HL-60 (cell line): Measurements from ENCODE around the gene SMYD5.

Experiments used
- DNase-seq, 2 experiments: peaks; one replicate each; pipeline ENCODE4 v3.0.0-alpha.2; 2010 to 2020; ENCODE audit warnings: low read depth in 1 of 2, low spot score in 1 of 2
- H3K27ac ChIP-seq: fragments of 250-450 bp; sonication (Bioruptor Pico); replicated peaks from 2 replicates; pipeline ENCODE4 v1.5.1; 2020; ENCODE audit warnings: mild to moderate bottlenecking, moderate library complexity
- H3K27me3 ChIP-seq: fragments of 250-450 bp; sonication (Bioruptor Pico); 2 replicates; pipeline ENCODE4 v1.5.1; 2021; ENCODE audit warnings: mild to moderate bottlenecking, moderate library complexity; ENCODE audit not compliant: insufficient read depth, poor library complexity, severe bottlenecking
- H3K4me3 ChIP-seq: replicated peaks from 2 replicates; pipeline ENCODE4 v1.5.1; 2011; ENCODE audit warnings: mild to moderate bottlenecking, control low read depth, low read length; ENCODE audit not compliant: insufficient read depth
- GABPA ChIP-seq: IDR thresholded peaks from 2 replicates; pipeline ENCODE4 v1.6.1; 2012; ENCODE audit warnings: low read depth
- POLR2AphosphoS5 ChIP-seq: IDR thresholded peaks from 2 replicates; pipeline ENCODE4 v1.6.1; 2012; ENCODE audit warnings: low read depth
- SPI1 ChIP-seq: IDR thresholded peaks from 2 replicates; pipeline ENCODE4 v1.6.1; 2012; ENCODE audit warnings: low read depth, mild to moderate bottlenecking, borderline replicate concordance
- TF ChIP-seq, protein P1 (sequence below): IDR thresholded peaks from one replicate; pipeline ENCODE4 v1.5.1; 2011; ENCODE audit warnings: low read length, control low read depth, inconsistent platforms; ENCODE audit not compliant: insufficient read depth
- TF ChIP-seq, protein P2 (sequence below): IDR thresholded peaks from 2 replicates; pipeline ENCODE4 v1.6.1; 2012; ENCODE audit warnings: low read depth; ENCODE audit not compliant: insufficient replicate concordance

The SMYD5 gene

DNA sequence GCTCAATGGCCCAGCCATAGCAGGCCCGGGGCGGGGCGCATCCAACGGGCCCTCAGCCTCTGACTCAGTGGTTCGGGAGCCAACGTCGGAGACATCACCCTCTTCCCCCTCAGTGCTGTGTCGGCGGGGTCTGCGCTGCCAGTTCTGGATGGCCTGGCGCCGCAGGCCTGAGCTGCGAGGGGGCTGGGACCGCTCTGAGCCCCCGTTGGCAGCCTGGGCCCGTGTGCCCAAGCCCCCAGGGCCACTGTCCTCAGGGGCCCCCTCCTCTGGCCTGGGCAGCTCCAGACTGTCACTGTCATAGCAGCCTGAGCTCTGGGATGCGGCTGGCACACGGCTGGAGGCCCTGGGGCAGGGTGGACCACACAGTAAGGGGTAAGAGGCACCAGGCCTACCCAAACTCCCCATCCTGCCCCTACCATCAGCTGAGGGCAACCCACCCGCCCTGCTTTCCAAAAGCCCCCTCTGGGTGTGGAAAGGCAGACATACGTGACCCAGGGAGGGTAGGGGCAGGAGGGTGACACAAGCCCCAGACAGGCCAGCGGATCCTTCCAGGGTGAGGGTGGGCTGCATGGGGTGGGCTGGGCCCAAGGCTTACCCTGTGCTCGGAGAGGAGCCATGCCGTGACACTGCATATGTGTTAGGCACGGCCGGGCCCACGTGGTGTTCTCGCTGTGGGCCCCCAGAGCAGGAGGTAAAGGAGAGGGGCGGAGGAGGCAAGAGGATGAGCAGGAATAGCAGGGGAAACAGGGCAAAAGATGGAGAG is 51.4 kb downstream of the SMYD5 start:
- TF ChIP-seq SPI1 (no peak), POLR2AphosphoS5 (no peak)
- TF ChIP-seq, protein P1, sequence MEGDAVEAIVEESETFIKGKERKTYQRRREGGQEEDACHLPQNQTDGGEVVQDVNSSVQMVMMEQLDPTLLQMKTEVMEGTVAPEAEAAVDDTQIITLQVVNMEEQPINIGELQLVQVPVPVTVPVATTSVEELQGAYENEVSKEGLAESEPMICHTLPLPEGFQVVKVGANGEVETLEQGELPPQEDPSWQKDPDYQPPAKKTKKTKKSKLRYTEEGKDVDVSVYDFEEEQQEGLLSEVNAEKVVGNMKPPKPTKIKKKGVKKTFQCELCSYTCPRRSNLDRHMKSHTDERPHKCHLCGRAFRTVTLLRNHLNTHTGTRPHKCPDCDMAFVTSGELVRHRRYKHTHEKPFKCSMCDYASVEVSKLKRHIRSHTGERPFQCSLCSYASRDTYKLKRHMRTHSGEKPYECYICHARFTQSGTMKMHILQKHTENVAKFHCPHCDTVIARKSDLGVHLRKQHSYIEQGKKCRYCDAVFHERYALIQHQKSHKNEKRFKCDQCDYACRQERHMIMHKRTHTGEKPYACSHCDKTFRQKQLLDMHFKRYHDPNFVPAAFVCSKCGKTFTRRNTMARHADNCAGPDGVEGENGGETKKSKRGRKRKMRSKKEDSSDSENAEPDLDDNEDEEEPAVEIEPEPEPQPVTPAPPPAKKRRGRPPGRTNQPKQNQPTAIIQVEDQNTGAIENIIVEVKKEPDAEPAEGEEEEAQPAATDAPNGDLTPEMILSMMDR = no peak
- TF ChIP-seq, protein P2, sequence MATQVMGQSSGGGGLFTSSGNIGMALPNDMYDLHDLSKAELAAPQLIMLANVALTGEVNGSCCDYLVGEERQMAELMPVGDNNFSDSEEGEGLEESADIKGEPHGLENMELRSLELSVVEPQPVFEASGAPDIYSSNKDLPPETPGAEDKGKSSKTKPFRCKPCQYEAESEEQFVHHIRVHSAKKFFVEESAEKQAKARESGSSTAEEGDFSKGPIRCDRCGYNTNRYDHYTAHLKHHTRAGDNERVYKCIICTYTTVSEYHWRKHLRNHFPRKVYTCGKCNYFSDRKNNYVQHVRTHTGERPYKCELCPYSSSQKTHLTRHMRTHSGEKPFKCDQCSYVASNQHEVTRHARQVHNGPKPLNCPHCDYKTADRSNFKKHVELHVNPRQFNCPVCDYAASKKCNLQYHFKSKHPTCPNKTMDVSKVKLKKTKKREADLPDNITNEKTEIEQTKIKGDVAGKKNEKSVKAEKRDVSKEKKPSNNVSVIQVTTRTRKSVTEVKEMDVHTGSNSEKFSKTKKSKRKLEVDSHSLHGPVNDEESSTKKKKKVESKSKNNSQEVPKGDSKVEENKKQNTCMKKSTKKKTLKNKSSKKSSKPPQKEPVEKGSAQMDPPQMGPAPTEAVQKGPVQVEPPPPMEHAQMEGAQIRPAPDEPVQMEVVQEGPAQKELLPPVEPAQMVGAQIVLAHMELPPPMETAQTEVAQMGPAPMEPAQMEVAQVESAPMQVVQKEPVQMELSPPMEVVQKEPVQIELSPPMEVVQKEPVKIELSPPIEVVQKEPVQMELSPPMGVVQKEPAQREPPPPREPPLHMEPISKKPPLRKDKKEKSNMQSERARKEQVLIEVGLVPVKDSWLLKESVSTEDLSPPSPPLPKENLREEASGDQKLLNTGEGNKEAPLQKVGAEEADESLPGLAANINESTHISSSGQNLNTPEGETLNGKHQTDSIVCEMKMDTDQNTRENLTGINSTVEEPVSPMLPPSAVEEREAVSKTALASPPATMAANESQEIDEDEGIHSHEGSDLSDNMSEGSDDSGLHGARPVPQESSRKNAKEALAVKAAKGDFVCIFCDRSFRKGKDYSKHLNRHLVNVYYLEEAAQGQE = no peak
- Histone ChIP-seq H3K27ac (no peak overlapping the region), H3K27me3 (no peaks in the 10 kb centered on the region), H3K4me3 (no peak overlapping the region)
- no peak for DNase-seq

DNA sequence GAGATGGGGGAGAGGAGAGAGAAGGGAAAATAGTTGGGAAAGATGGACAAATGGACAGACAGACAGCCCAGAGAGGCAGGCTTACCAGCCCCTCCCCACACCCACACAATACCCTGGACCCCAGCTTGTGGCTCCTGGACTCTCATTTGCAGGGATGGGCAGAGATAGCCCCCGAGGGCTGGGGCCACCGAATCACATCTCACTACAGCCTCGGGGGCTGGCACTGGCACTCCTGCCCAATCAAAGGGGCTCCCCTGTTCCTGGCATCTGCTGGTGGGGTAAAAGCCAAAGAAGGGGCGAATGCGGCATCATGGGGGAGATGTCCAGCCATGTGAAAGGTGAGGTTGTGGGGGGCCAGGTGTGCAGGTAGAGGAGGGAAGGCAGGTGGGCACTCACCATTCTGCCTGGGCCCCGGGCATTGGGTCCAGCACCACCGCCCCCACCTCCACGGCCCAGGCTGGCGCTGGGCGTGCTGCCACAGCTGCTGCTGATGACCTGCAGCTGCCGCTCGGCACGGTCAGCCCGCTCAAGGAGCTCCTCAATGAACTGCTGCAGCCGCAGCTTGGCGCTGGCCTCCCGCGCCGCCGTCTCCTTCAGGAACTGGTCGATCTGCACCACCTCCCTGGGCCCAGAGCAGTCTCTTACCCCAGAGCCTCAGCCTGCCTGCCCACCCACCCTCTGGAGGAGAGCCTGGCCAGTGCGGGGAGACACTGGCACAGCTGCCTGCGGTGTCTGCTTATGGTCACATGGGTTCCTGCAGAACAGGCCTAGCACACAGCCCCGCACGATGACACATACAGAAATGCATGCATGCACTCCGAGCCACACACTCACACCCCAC is 52.2 kb downstream of the SMYD5 start:
- no peak overlapping the region for H3K27ac ChIP-seq
- H3K27me3 ChIP-seq = no peaks in the 10 kb centered on the region
- no peak for DNase-seq
- H3K4me3 ChIP-seq = no peak overlapping the region
- TF ChIP-seq, protein P2 = no peak
- TF ChIP-seq, protein P1 = no peak
- TF ChIP-seq GABPA = no peak
- no peak for TF ChIP-seq POLR2AphosphoS5
- TF ChIP-seq SPI1 = no peak

DNA sequence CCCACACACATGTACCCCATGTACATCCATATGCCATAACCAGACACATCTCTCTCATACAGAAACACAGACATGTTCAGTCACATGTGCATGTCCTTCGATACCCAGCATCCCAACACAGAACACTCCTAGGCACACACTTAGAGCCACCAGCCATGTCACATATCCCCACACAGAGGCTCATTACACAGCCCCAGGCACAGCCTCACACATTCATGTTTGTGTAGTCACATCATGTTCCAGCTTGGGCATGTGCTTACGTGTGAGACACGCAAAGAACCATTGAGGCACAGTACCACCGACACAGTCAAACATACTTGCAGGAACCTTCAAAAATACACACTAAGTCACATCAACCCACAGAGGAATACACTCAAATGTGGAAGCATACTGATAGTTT is 53.0 kb downstream of the SMYD5 start:
- no peak overlapping the region for H3K27ac ChIP-seq
- TF ChIP-seq GABPA (no peak), SPI1 (no peak), POLR2AphosphoS5 (no peak)
- TF ChIP-seq, protein P2 = no peak
- TF ChIP-seq, protein P1 = no peak
- DNase-seq = no peak
- no peak overlapping the region for H3K4me3 ChIP-seq
- no peaks in the 10 kb centered on the region for H3K27me3 ChIP-seq
